Fibroblast of lung (primary cell): Measurements from ENCODE around the gene FTO. TPM values are rescaled to one million over a fixed set of nuclear protein-coding genes. Genes with fewer than 3 reads are reported as not detected.
A peak's percentile ranks its signal among the peaks of the same experiment; 100 is the strongest.

ENCODE experiments used
- DNase-seq, 2 donors: peaks; one replicate each; pipeline versions ENCODE4 v3.0.0 to v3.0.0-alpha.2; 2010; ENCODE audit warnings: low read depth in 2 of 2
- H2AFZ ChIP-seq: 2 replicates; pipeline ENCODE4 v1.5.1; 2012; ENCODE audit warnings: low read length, control low read depth, inconsistent platforms
- H3K27ac ChIP-seq: 2 replicates; pipeline ENCODE4 v1.5.1; 2011; ENCODE audit warnings: low read length, control low read depth; ENCODE audit not compliant: insufficient read depth
- H3K27me3 ChIP-seq: 2 replicates; pipeline ENCODE4 v1.5.1; 2011; ENCODE audit warnings: mild to moderate bottlenecking, low read length; ENCODE audit not compliant: control insufficient read depth, insufficient read depth
- H3K36me3 ChIP-seq: 2 replicates; pipeline ENCODE4 v1.5.1; 2011; ENCODE audit warnings: low read length; ENCODE audit not compliant: control insufficient read depth, insufficient read depth
- H3K4me1 ChIP-seq: 2 replicates; pipeline ENCODE4 v1.5.1; 2011; ENCODE audit warnings: low read length; ENCODE audit not compliant: control insufficient read depth, insufficient read depth; ENCODE audit errors: extremely low read depth
- H3K4me2 ChIP-seq: 2 replicates; pipeline ENCODE4 v1.5.1; 2011; ENCODE audit warnings: low read length, control low read depth; ENCODE audit not compliant: insufficient read depth; ENCODE audit errors: extremely low read depth
- H3K4me3 ChIP-seq, 4 experiments: fragments of 200-600 bp in 1 of 4; sonication (generic) in 1 of 4; replicated peaks in 1 of 4; 2 replicates each; pipeline ENCODE4 v1.5.1; 2011 to 2016; ENCODE audit warnings: low read length in 4 of 4, low read depth in 3 of 4, mild to moderate bottlenecking in 3 of 4, control low read depth in 2 of 4, inconsistent platforms in 1 of 4, mixed read lengths in 1 of 4; ENCODE audit not compliant: insufficient read depth in 1 of 4; ENCODE audit errors: control extremely low read depth in 1 of 4
- H3K79me2 ChIP-seq: 2 replicates; pipeline ENCODE4 v1.5.1; 2012; ENCODE audit warnings: mild to moderate bottlenecking, low read length, inconsistent platforms; ENCODE audit not compliant: control insufficient read depth, insufficient read depth
- H3K9ac ChIP-seq: 2 replicates; pipeline ENCODE4 v1.5.1; 2011; ENCODE audit warnings: mild to moderate bottlenecking, low read length, control low read depth; ENCODE audit not compliant: insufficient read depth
- H3K9me3 ChIP-seq: 2 replicates; pipeline ENCODE4 v1.5.1; 2012; ENCODE audit warnings: low read depth, low read length; ENCODE audit not compliant: control insufficient read depth, insufficient read depth
- H4K20me1 ChIP-seq: 2 replicates; pipeline ENCODE4 v1.5.1; 2011; ENCODE audit warnings: low read length; ENCODE audit not compliant: control insufficient read depth, insufficient read depth; ENCODE audit errors: extremely low read depth
- EZH2 ChIP-seq: IDR thresholded peaks from 2 replicates; pipeline ENCODE4 v1.5.1; 2012; ENCODE audit warnings: low read length, control low read depth, mild to moderate bottlenecking; ENCODE audit errors: missing control alignments
- polyA plus RNA-seq, 2 donors: library from polyadenylated mRNA; depleted of rRNA in 1 of 2; stranded (reverse) in 1 of 2; unstranded in 1 of 2; fragments of >200 nt; gene quantifications; 2 replicates each; pipeline ENCODE4 v1.2.1, GENCODE V29; 2011 to 2012; ENCODE audit warnings: missing spikeins in 1 of 2
- total RNA-seq: library from RNA; depleted of rRNA; stranded (reverse); fragments of >200 nt; gene quantifications from 2 replicates; pipeline ENCODE4 v1.2.1, GENCODE V29; 2014
- TF ChIP-seq, protein P1 (sequence below), 2 donors: IDR thresholded peaks in 1 of 2; conservative IDR thresholded peaks in 1 of 2; 1 replicate in 1 of 2; 2 replicates in 1 of 2; pipeline ENCODE4 v1.5.1; 2011 to 2012; ENCODE audit warnings: low read length in 2 of 2, control low read depth in 1 of 2, inconsistent platforms in 1 of 2, low read depth in 1 of 2, mild to moderate bottlenecking in 1 of 2

FTO gene
- total and polyA plus RNA-seq, 2 donors (not counting 1 experiment from before 2014, with no cell fraction given), result 61.1 to 97.6 TPM

DNA sequence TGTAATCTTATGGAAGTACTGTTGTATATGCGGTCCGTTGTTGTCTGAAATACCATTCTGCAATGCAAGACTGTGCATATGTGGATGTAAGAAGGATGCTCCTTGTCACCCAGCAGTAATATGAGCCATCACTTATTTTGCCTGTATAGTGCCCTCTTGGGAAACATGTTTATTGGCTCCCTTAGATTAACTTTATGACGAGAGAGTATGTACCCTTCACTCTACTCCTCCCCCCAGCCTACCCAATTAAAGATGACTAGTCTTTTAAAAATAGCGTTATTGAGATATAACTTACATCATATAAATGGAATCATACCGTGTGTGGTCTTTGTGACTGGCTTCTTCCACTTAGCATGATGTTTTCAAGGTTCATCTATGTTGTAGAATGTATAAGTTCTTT, 33.6 kb downstream of the FTO start:
- Histone ChIP-seq H3K27me3 (no peaks in the 10 kb centered on the region), H4K20me1 (no peaks in the 10 kb centered on the region), H3K4me1 (no peaks in the 10 kb centered on the region), H3K27ac (no peak overlapping the region), H3K79me2 (no peaks in the 10 kb centered on the region), H3K4me2 (no peak overlapping the region), H3K9me3 (no peaks in the 10 kb centered on the region), H3K9ac (no peak overlapping the region), H3K4me3 (no peak overlapping the region), H2AFZ (no peak overlapping the region), H3K36me3 (no peaks in the 10 kb centered on the region)
- DNase-seq, result no peak
- TF ChIP-seq, protein P1, sequence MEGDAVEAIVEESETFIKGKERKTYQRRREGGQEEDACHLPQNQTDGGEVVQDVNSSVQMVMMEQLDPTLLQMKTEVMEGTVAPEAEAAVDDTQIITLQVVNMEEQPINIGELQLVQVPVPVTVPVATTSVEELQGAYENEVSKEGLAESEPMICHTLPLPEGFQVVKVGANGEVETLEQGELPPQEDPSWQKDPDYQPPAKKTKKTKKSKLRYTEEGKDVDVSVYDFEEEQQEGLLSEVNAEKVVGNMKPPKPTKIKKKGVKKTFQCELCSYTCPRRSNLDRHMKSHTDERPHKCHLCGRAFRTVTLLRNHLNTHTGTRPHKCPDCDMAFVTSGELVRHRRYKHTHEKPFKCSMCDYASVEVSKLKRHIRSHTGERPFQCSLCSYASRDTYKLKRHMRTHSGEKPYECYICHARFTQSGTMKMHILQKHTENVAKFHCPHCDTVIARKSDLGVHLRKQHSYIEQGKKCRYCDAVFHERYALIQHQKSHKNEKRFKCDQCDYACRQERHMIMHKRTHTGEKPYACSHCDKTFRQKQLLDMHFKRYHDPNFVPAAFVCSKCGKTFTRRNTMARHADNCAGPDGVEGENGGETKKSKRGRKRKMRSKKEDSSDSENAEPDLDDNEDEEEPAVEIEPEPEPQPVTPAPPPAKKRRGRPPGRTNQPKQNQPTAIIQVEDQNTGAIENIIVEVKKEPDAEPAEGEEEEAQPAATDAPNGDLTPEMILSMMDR (conservative IDR thresholded peaks at IDR 0.05 in 1 of 2, IDR thresholded peaks at IDR 0.05 in 1 of 2; ENCODE audit: low read depth in 1 of 2, low read length in 2 of 2), result no peak
- TF ChIP-seq EZH2, result no peak

DNA sequence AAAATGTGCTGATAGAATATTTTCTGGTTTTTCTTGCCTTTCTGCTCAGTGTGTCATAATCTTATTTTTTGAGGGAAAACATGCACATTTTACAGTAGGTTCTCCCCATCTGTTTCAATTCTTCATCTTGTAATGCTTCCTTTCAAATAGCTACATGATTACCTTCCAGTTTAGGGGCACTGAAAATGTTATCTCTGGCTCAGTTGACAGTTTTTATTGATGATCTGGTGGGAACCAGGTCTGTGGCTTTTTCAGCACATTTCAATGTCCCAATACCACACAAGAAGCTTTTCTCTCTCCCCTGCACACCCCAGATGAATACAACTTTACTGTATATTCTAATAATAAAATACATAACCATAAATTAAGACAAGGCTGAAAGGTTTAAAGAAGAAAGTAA, 36.5 kb downstream of the FTO start:
- no peak overlapping the region for H3K27ac ChIP-seq
- no peak overlapping the region for H3K9ac ChIP-seq
- H2AFZ ChIP-seq, result no peak overlapping the region
- no peak overlapping the region for H3K4me2 ChIP-seq
- no peak overlapping the region for H3K4me3 ChIP-seq
- no peaks in the 10 kb centered on the region for H4K20me1 ChIP-seq
- H3K27me3 ChIP-seq, result no peaks in the 10 kb centered on the region
- no peaks in the 10 kb centered on the region for H3K4me1 ChIP-seq
- peak in 1 of 2 donors; percentile 42 for DNase-seq
- no peaks in the 10 kb centered on the region for H3K36me3 ChIP-seq
- H3K9me3 ChIP-seq, result no peaks in the 10 kb centered on the region
- H3K79me2 ChIP-seq, result no peaks in the 10 kb centered on the region
- TF ChIP-seq, protein P1 (conservative IDR thresholded peaks at IDR 0.05 in 1 of 2, IDR thresholded peaks at IDR 0.05 in 1 of 2; ENCODE audit: low read depth in 1 of 2, low read length in 2 of 2), result no peak
- TF ChIP-seq EZH2, result no peak

DNA sequence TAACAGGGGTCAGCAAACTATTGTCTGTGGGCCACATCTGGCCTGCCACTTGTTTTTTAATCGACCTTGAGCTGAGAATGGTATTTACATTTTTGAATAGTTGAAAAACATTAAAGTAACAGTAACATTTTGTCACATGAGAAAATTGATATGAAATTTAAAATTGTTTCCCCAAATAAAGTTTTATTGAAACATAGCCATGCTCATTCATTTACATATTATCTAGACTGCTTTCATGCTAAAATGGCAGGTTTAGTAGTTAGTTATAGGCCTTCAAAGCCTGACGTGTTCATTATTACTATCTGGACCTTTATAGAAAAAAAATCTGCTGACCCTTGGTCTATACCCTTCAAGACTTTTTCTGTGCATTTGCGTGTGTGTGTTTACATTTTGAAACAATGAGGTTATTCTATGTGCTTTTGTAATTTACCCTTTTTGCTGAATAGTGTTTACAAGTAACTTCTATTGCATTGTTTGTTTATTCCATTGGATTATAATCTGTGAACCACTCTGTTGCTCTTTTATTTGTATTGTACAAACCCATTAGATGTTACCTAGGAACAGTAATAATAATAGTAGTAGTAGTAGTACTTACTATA, 37.1 kb downstream of the FTO start:
- Histone ChIP-seq H3K9me3 (no peaks in the 10 kb centered on the region), H3K27ac (no peak overlapping the region), H2AFZ (no peak overlapping the region), H3K4me1 (peaks cover under 1% of the 10 kb centered on the region), H3K27me3 (no peaks in the 10 kb centered on the region), H3K4me2 (no peak overlapping the region), H4K20me1 (no peaks in the 10 kb centered on the region), H3K36me3 (no peaks in the 10 kb centered on the region), H3K9ac (no peak overlapping the region), H3K79me2 (peaks cover 1% of the 10 kb centered on the region), H3K4me3 (no peak overlapping the region)
- no peak for DNase-seq
- TF ChIP-seq EZH2, result no peak
- TF ChIP-seq, protein P1 (conservative IDR thresholded peaks at IDR 0.05 in 1 of 2, IDR thresholded peaks at IDR 0.05 in 1 of 2; ENCODE audit: low read depth in 1 of 2, low read length in 2 of 2), result no peak
